Prostate gland (tissue), 2 donors: ENCODE results near the gene AKNA.

Experiments used
- CTCF ChIP-seq, 4 experiments: fragments of 200-600 bp in 2 of 4; fragments of 450-650 bp in 2 of 4; sonication (generic) in 2 of 4; IDR thresholded peaks; 1 replicate in 3 of 4; 2 replicates in 1 of 4; pipeline ENCODE4 v1.5.1; 2016 to 2019; ENCODE audit warnings: antibody characterized with exemption in 4 of 4, mild to moderate bottlenecking in 2 of 4, moderate library complexity in 2 of 4
- POLR2A ChIP-seq: fragments of 450-650 bp; IDR thresholded peaks from one replicate; pipeline ENCODE4 v1.6.1; 2016; ENCODE audit warnings: antibody characterized with exemption, mild to moderate bottlenecking
- POLR2AphosphoS5 ChIP-seq: sonication (generic); formaldehyde crosslinking; IDR thresholded peaks from one replicate; pipeline ENCODE4 v1.6.1; 2017; ENCODE audit warnings: antibody characterized with exemption

- TF ChIP-seq CTCF (IDR thresholded peaks at IDR 0.05): no peak
- TF ChIP-seq POLR2AphosphoS5: no peak
- no peak for TF ChIP-seq POLR2A
Measured at GRCh38 chr9:114396558-114397218, 8.9 kb upstream of the AKNA start.
